Erythroblast (primary cell): Measurements from ENCODE around the gene ASB2.

Experiments used
- GATA1 ChIP-seq: IDR thresholded peaks from 2 replicates; pipeline ENCODE4 v1.6.1; 2011; ENCODE audit warnings: low read depth, mild to moderate bottlenecking, control low read depth, low read length, moderate library complexity
- POLR2A ChIP-seq: IDR thresholded peaks from 2 replicates; pipeline ENCODE4 v1.6.1; 2011; ENCODE audit warnings: mild to moderate bottlenecking, low read length

DNA sequence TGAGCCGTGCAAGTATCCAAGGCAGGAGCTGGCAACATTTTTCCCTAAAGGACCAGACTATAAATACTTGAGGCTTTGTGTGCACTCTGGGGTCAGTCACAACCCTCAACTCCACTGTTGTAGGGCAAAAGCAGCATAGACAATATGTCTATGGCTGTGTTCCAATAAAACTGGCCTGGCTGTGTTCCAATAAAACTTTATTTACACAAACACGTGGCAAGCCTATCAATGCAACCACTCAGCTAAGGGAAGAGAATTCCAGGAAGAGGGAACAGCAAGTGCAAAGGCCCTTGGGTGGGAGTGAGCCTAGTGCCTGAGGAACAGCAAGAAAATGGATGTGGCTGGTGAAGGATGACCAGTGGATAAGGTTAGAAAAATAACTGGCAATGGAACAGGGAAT lies 60.6 kb downstream of the ASB2 start:
- no peak for TF ChIP-seq POLR2A
- TF ChIP-seq GATA1, result no peak
